GM23248 (cell line): ENCODE measurements around the gene EIPR1. TPM values are rescaled to one million over a fixed set of nuclear protein-coding genes. Genes with fewer than 3 reads are reported as not detected.

Source experiments
- DNase-seq: peaks from one replicate; pipeline ENCODE4 v3.0.0-alpha.2; 2015
- H2AFZ ChIP-seq: fragments of 200-600 bp; sonication (generic); 2 replicates; pipeline ENCODE4 v1.6.1; 2016; ENCODE audit warnings: antibody characterized with exemption
- H3F3A ChIP-seq: fragments of 200-600 bp; sonication (generic); 2 replicates; pipeline ENCODE4 v1.6.1; 2016; ENCODE audit warnings: mild to moderate bottlenecking, antibody characterized with exemption, mixed run types; ENCODE audit not compliant: insufficient read depth
- H3K27ac ChIP-seq: fragments of 200-600 bp; sonication (generic); 2 replicates; pipeline ENCODE4 v1.5.1; 2016; ENCODE audit warnings: mild to moderate bottlenecking
- H3K27me3 ChIP-seq: fragments of 200-600 bp; sonication (generic); replicated peaks from 2 replicates; pipeline ENCODE4 v1.6.1; 2016; ENCODE audit warnings: mild to moderate bottlenecking; ENCODE audit not compliant: insufficient read depth
- H3K36me3 ChIP-seq: fragments of 200-600 bp; sonication (generic); 2 replicates; pipeline ENCODE4 v1.6.1; 2016; ENCODE audit warnings: low read depth, mild to moderate bottlenecking
- H3K4me1 ChIP-seq: fragments of 200-600 bp; sonication (generic); 2 replicates; pipeline ENCODE4 v1.6.1; 2016; ENCODE audit warnings: mild to moderate bottlenecking; ENCODE audit not compliant: insufficient read depth
- H3K4me2 ChIP-seq: fragments of 200-600 bp; sonication (generic); one replicate; pipeline ENCODE4 v1.6.1; 2016; ENCODE audit warnings: mild to moderate bottlenecking; ENCODE audit not compliant: unreplicated experiment
- H3K4me3 ChIP-seq: fragments of 200-600 bp; sonication (generic); 2 replicates; pipeline ENCODE4 v1.5.1; 2016; ENCODE audit warnings: mild to moderate bottlenecking
- H3K79me2 ChIP-seq: fragments of 200-600 bp; sonication (generic); 2 replicates; pipeline ENCODE4 v1.6.1; 2016; ENCODE audit warnings: mild to moderate bottlenecking; ENCODE audit not compliant: insufficient read depth
- H3K9ac ChIP-seq: fragments of 200-600 bp; sonication (generic); 2 replicates; pipeline ENCODE4 v1.6.1; 2016; ENCODE audit warnings: mild to moderate bottlenecking
- H3K9me2 ChIP-seq: fragments of 200-600 bp; sonication (generic); 2 replicates; pipeline ENCODE4 v1.6.1; 2016; ENCODE audit warnings: mixed run types, mild to moderate bottlenecking, moderate library complexity; ENCODE audit not compliant: insufficient read depth
- H3K9me3 ChIP-seq: fragments of 200-600 bp; sonication (generic); one replicate; pipeline ENCODE4 v1.6.1; 2017; ENCODE audit warnings: low read depth
- H4K20me1 ChIP-seq: fragments of 200-600 bp; sonication (generic); 2 replicates; pipeline ENCODE4 v1.6.0; 2016; ENCODE audit not compliant: insufficient read depth
- EZH2 ChIP-seq: fragments of 200-600 bp; sonication (generic); IDR thresholded peaks from 2 replicates; pipeline ENCODE4 v1.6.1; 2018; ENCODE audit warnings: antibody characterized with exemption, mild to moderate bottlenecking; ENCODE audit not compliant: insufficient read depth, poor library complexity, severe bottlenecking
- EZH2phosphoT487 ChIP-seq: fragments of 200-600 bp; sonication (generic); IDR thresholded peaks from 2 replicates; pipeline ENCODE4 v1.6.1; 2018; ENCODE audit warnings: antibody characterized with exemption, moderate library complexity, mild to moderate bottlenecking, low read depth; ENCODE audit not compliant: insufficient read depth
- WGBS, 2 experiments: methylation state at CpG; one replicate each; pipeline ENCODE4 v1.1.6; 2015 to 2017; ENCODE audit warnings: low lambda C conversion rate in 2 of 2, low coverage in 1 of 2; ENCODE audit errors: missing lambda C conversion rate in 2 of 2; 5-methylcytosine and 5-hydroxymethylcytosine counted together
- in situ Hi-C: fragments of 300-500 bp; cut with MboI; formaldehyde crosslinking; loops from 2 replicates; pipeline ENCODE4 v1.15.0; 2020
- polyA plus RNA-seq: library from polyadenylated mRNA; unstranded; fragments of >200 nt; fragmentation: Nextera tagmentation; extraction: Ambion mirVana; gene quantifications from 2 replicates; pipeline ENCODE4 v1.2.1, GENCODE V29; 2016
- total RNA-seq: library from RNA; depleted of rRNA; stranded (reverse); fragments of >200 nt; shearing (Covaris generic); gene quantifications from 2 replicates; pipeline ENCODE4 v1.2.3, GENCODE V29; 2014

EIPR1 gene
- total and polyA plus RNA-seq, 2 experiments from 2014 or later = 20.2 to 46.5 TPM

DNA sequence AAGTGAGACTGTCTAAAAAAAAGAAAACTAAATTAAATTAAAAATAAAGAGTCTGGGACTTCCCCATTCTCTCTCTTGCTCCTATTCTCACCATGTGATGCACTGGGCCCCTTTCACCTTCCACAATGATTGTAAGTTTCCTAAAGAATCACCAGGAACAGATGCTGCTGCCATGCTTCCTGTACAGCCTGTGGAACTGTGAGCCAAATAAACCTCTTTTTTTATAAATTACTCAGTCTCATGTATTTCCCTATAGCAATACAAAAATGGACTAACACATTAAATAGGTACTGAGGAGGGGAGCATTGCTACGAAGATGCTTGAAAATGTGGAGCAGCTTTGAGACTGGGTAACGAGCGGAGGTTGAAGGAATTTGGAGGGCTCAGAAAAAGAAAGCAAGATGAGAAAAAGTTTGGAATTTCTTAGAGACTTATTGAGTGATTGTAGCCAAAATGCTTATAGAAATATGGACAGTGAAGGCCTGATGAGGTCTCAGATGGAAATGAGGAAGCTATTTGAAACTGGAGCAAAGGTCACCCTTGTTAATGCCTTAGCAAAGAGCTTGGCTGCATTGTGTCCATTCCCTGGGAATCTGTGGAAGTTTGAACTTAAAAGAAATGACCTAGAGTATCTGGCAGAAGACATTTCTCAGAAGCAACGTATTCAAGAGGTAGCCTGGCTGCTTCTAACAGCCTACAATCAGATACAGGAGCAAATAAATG, 128.7 kb downstream of the EIPR1 start:
- H3K9me2 ChIP-seq = no peaks in the 10 kb centered on the region
- no peak overlapping the region for H3K27ac ChIP-seq
- H3K27me3 ChIP-seq = no peaks in the 10 kb centered on the region
- H3K79me2 ChIP-seq = no peaks in the 10 kb centered on the region
- no peak for DNase-seq
- H4K20me1 ChIP-seq = no peaks in the 10 kb centered on the region
- in situ Hi-C loops = no loop called here
- H3K9ac ChIP-seq = no peak overlapping the region
- H3K36me3 ChIP-seq = no peaks in the 10 kb centered on the region
- H3K9me3 ChIP-seq = no peaks in the 10 kb centered on the region
- no peak overlapping the region for H3K4me2 ChIP-seq
- no peaks in the 10 kb centered on the region for H3F3A ChIP-seq
- WGBS, 2 experiments = 97% methylated on average over 4 of the region's 4 CpGs
- H3K4me3 ChIP-seq = no peak overlapping the region
- TF ChIP-seq EZH2phosphoT487 (no peak), EZH2 (no peak)
- no peak overlapping the region for H2AFZ ChIP-seq
- H3K4me1 ChIP-seq = no peaks in the 10 kb centered on the region

- in situ Hi-C loops = no loop called here
- Histone ChIP-seq H3K4me1 (no peaks in the 10 kb centered on the region), H3F3A (no peaks in the 10 kb centered on the region), H3K4me3 (no peak overlapping the region), H2AFZ (no peak overlapping the region), H3K9me3 (no peaks in the 10 kb centered on the region), H3K27ac (no peak overlapping the region), H4K20me1 (no peaks in the 10 kb centered on the region), H3K4me2 (no peak overlapping the region), H3K79me2 (no peaks in the 10 kb centered on the region), H3K9me2 (no peaks in the 10 kb centered on the region), H3K36me3 (no peaks in the 10 kb centered on the region), H3K27me3 (no peaks in the 10 kb centered on the region), H3K9ac (no peak overlapping the region)
- TF ChIP-seq EZH2phosphoT487 (no peak), EZH2 (no peak)
- 73 to 79% methylated on average over 12 to 13 of the region's 13 CpGs for WGBS, 2 experiments
- DNase-seq = no peak
Measured at GRCh38 chr2:3246928-3247714, 130.5 kb downstream of the EIPR1 start.

- DNase-seq = no peak
- no peaks in the 10 kb centered on the region for H3K9me3 ChIP-seq
Measured at GRCh38 chr2:3246406-3246805, 131.2 kb downstream of the EIPR1 start.

DNA sequence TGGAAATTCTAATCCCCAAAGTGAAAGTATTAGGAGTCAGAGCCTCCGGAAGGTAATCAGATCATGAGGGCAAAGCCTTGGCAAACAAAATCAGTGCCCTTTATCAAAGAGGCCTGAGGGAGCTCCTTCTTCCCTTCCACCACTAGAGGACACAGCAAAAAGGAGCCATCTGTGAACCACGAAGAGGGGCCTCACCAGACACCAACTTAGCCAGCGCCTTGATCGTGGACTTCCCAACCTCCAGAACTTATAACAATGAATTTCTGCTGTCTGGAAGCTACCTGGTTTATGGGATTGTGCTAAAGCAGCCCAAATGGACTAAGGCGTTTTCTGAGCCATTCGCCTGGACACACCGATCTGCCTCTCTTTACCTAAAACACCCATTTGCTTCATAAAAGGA, 133.1 kb downstream of the EIPR1 start:
- Histone ChIP-seq H3K4me3 (no peak overlapping the region), H3K4me1 (no peaks in the 10 kb centered on the region), H3K27ac (no peak overlapping the region), H3K4me2 (no peak overlapping the region), H2AFZ (no peak overlapping the region), H3K79me2 (no peaks in the 10 kb centered on the region), H3K9ac (no peak overlapping the region), H3K36me3 (no peaks in the 10 kb centered on the region), H4K20me1 (no peaks in the 10 kb centered on the region), H3F3A (no peaks in the 10 kb centered on the region), H3K9me3 (no peaks in the 10 kb centered on the region), H3K9me2 (no peaks in the 10 kb centered on the region), H3K27me3 (no peaks in the 10 kb centered on the region)
- in situ Hi-C loops = no loop called here
- no peak for TF ChIP-seq EZH2
- no peak for TF ChIP-seq EZH2phosphoT487
- no peak for DNase-seq
- 92 to 95% methylated on average over 7 of the region's 7 CpGs for WGBS, 2 experiments

More at GRCh38 chr2:3246406-3246805, 131.2 kb downstream of the EIPR1 start:
- WGBS, 2 experiments = 85 to 86% methylated on average over 5 to 6 of the region's 6 CpGs
- Histone ChIP-seq H3K36me3 (no peaks in the 10 kb centered on the region), H2AFZ (no peak overlapping the region), H3F3A (no peaks in the 10 kb centered on the region), H3K27me3 (no peaks in the 10 kb centered on the region), H3K9me2 (no peaks in the 10 kb centered on the region), H3K79me2 (no peaks in the 10 kb centered on the region), H3K9ac (no peak overlapping the region), H3K4me3 (no peak overlapping the region), H3K27ac (no peak overlapping the region), H4K20me1 (no peaks in the 10 kb centered on the region), H3K4me1 (no peaks in the 10 kb centered on the region), H3K4me2 (no peak overlapping the region)
- in situ Hi-C loops = no loop called here
- no peak for TF ChIP-seq EZH2phosphoT487
- no peak for TF ChIP-seq EZH2
